Measurements from ENCODE around the gene SLC25A40.

SLC25A40 gene

DNA sequence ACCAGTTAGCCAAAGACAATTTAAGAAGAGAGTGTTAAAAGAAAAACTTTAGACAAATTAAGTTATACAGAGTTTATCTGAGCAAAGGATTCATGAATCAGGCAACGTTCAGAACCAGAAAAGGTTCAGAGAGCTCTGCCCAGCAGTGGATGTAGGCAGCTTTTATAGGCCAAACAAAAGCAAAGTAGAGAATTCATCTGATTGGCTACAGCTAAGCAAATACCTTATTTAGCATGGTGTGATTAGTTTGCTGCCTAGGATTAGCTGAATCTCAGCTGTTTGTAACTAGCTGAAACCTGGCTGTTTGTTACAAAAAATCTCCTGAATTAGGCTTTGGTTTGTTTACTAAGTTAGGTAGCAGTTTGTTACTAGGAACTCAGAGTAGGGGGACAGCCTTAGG is 66.0 kb downstream of the SLC25A40 start:
- no peak for DNase-seq (ENCODE audit: low read depth in 2 of 2)
- TF ChIP-seq, protein P1, sequence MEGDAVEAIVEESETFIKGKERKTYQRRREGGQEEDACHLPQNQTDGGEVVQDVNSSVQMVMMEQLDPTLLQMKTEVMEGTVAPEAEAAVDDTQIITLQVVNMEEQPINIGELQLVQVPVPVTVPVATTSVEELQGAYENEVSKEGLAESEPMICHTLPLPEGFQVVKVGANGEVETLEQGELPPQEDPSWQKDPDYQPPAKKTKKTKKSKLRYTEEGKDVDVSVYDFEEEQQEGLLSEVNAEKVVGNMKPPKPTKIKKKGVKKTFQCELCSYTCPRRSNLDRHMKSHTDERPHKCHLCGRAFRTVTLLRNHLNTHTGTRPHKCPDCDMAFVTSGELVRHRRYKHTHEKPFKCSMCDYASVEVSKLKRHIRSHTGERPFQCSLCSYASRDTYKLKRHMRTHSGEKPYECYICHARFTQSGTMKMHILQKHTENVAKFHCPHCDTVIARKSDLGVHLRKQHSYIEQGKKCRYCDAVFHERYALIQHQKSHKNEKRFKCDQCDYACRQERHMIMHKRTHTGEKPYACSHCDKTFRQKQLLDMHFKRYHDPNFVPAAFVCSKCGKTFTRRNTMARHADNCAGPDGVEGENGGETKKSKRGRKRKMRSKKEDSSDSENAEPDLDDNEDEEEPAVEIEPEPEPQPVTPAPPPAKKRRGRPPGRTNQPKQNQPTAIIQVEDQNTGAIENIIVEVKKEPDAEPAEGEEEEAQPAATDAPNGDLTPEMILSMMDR (IDR thresholded peaks at IDR 0.05; ENCODE audit: low read depth, low read length), result no peak
- no peak overlapping the region for H3K4me3 ChIP-seq (replicated peaks in 1 of 2; ENCODE audit: low read depth in 2 of 2, low read length in 2 of 2)

DNA sequence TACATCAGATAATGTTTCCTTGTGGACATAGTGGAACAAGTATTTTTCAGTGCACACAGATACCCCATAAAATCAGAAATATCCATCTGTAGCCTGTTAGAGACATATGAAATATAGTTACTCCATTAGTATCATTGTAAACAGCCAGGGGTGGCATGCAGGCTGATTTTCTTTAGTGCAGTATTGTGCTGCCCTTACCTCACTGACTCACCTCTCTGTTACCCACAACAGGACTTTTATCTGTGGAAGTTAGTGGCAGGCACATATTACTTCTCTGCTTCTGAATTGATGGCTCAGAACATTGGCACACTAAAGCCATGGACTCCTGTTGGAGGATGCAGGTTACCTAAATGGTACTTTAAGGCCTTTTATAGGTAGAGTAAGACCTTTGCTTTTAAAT is 70.0 kb downstream of the SLC25A40 start:
- TF ChIP-seq, protein P1 (IDR thresholded peaks at IDR 0.05; ENCODE audit: low read depth, low read length), result no peak
- no peak for DNase-seq (ENCODE audit: low read depth in 2 of 2)
- no peak overlapping the region for H3K4me3 ChIP-seq (replicated peaks in 1 of 2; ENCODE audit: low read depth in 2 of 2, low read length in 2 of 2)

DNA sequence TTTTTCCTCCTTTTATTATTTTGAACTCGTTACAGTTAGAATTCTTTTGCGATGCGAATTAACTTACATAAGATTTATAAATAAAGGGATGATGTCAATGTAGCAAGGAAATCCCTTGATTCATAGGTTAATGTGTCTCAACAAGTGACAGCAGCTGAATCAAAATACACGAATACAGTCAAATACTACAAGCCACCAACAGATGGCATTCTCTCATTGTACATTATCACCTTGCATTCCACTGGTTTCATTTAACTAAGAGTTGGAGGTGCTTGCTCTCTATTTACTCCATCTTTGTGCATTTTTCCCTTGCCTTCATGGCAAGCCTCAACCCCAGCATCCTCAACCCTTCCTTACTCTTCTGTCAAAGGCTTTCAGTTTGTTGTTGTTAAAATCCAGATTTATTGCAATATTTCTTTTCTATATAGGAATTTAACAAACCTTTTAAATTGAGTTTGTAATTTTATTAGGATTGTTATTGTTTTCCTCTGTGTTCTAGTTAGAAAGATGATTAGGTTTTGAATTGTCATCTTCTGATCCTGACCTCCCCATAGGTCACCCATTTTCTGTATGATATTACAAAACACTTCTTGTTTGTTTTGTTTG is 78.3 kb downstream of the SLC25A40 start:
- peak; percentile 66 to 72 for DNase-seq (ENCODE audit: low read depth in 2 of 2)
- H3K4me3 ChIP-seq (replicated peaks in 1 of 2; ENCODE audit: low read depth in 2 of 2, low read length in 2 of 2), result no peak overlapping the region
- TF ChIP-seq, protein P1 (IDR thresholded peaks at IDR 0.05; ENCODE audit: low read depth, low read length), result peak; percentile 49

DNA sequence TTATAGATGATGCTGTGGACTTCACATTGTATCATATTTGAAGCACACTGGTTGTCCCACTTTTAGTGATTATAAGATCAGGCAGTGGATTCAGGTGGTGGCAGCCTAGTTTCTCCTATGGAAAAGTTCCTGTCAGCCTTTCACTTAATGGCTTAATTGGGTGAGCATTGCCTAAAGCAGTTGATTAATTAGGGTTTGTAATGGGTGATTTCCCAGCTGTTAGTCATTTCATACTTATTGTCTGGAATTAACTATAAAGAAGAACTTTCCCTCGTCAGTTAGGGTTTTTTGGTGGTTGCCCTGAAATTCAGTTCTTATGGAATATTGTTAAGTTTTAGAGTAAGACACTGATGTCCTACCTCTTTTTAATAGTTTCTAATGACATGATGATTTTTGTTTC is 78.8 kb downstream of the SLC25A40 start:
- DNase-seq (ENCODE audit: low read depth in 2 of 2), result no peak
- H3K4me3 ChIP-seq (replicated peaks in 1 of 2; ENCODE audit: low read depth in 2 of 2, low read length in 2 of 2), result no peak overlapping the region
- TF ChIP-seq, protein P1 (IDR thresholded peaks at IDR 0.05; ENCODE audit: low read depth, low read length), result no peak

DNA sequence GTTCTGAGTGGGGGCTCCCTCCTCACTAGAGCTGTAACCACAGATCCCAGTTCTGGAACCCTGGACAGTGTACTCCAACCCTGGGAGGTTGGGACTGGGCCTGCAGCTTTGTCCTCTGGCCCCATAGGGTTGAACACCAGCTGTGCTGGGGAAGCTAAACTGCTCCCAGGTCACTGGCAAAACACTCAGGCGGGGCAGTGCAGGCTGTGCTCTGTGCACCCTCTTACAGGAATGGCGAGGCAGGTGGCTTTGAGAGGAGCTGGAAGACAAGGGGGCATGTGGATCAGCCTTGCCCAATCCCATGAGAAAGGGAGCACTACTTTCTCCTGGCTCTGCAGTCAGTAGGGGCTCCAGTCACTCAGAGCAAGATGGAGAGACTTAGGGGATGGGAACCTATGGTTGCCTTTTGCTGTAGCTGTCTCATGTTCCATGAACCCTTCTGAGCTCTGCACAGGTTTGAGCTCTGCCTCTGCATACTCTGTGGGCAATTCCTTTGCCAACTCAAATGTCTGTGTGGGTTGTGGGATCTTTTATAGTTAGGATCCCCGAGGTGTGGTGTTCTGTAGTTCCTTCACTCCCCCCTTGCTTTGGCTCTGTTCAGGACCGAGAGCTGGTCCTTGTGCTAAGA is 90.7 kb downstream of the SLC25A40 start:
- no peak for DNase-seq (ENCODE audit: low read depth in 2 of 2)
- no peak overlapping the region for H3K4me3 ChIP-seq (replicated peaks in 1 of 2; ENCODE audit: low read depth in 2 of 2, low read length in 2 of 2)
- TF ChIP-seq, protein P1 (IDR thresholded peaks at IDR 0.05; ENCODE audit: low read depth, low read length), result no peak

DNA sequence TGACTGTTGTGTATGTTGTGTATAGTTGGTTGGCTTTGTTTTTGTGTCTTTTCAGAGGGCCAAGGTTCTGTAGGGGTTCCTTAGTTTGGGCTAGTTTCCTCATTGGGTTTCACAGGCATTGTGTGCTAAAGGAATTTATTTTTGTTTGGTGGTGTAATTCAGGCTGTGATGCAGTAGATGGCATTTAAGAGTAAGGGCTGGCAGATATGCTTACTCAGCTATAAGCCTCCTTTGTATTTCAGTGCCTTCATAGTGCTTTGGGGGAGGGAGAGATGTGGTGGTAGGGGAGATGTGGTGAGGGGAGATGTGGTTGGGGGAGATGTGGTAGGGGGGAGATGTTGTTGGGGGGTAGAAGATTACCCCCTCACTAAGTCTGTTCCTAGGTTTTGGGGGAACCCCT is 91.7 kb downstream of the SLC25A40 start:
- TF ChIP-seq, protein P1 (IDR thresholded peaks at IDR 0.05; ENCODE audit: low read depth, low read length), result peak; percentile 9
- peak in 1 of 2 donors; percentile 12 for DNase-seq (ENCODE audit: low read depth in 2 of 2)
- no peak overlapping the region for H3K4me3 ChIP-seq (replicated peaks in 1 of 2; ENCODE audit: low read depth in 2 of 2, low read length in 2 of 2)

Measured in cardiac fibroblast (primary cell).